ENCODE measurements around the gene ABCG1.
A peak's percentile ranks its signal among the peaks of the same experiment; 100 is the strongest.

The ABCG1 gene

DNA sequence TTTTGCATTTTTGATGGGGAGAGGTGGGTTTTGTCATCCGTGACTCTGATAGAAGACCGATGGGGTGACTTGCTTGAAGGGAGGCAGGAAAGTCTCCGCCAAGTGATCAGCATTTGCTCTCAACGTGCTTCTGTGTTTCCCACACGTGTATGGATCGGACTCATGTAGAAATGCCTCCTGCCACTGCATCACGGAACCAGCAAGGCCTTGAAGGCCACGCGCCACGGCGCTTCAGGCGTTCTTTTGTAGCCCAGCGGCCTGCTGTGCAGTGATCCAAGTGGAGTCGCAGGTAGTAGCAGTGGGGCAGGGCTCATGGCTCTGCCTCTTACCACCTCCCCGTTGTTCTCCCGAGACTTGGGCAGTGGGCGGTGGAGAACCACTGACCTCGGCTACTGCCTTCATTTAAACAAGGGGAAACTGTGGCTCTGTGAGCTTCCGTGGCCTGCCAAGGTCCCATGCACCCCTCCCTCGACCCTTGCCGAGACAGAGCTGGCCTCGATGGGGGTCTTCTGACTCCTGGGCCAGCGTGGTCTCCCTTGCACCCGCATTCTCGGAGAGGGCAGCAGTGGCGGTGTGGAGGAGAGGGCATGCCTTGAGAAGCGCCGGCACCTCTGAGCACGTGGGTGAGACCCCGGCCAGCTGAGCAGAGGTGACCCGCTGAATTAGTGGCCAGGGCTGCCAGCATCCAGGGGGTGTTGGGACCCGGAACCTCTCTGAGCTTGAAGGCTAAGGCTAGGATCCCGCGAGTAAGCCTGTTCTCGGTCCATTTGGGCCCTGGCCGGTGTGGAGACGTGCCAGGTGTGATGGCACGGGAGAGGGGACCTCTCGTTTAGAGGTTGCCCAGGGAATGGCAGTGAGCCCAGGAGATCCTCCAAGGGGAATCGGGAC is 46.1 kb upstream of the ABCG1 start:
- H3K4me3 ChIP-seq (ENCODE audit: low read length): no peak overlapping the region
- H2AFZ ChIP-seq (ENCODE audit: low read length): no peak overlapping the region
- no peak for DNase-seq
- 0 out of 2 replicates have a peak, but pooled peaks cover 3% of the 10 kb centered on the region for H3K9me3 ChIP-seq (replicated peaks; ENCODE audit: insufficient read depth, low read length)
- no peak overlapping the region for H3K9ac ChIP-seq (ENCODE audit: low read length)
- no peaks in the 10 kb centered on the region for H3K79me2 ChIP-seq (ENCODE audit: low read length)
- H3K36me3 ChIP-seq (replicated peaks; ENCODE audit: insufficient read depth, low read length): no peaks in the 10 kb centered on the region
- TF ChIP-seq EZH2phosphoT487 (IDR thresholded peaks at IDR 0.05; ENCODE audit: low read length) (no peak), EZH2 (optimal IDR thresholded peaks at IDR 0.05; ENCODE audit: low read depth, low read length) (no peak)
- TF ChIP-seq, protein P1, sequence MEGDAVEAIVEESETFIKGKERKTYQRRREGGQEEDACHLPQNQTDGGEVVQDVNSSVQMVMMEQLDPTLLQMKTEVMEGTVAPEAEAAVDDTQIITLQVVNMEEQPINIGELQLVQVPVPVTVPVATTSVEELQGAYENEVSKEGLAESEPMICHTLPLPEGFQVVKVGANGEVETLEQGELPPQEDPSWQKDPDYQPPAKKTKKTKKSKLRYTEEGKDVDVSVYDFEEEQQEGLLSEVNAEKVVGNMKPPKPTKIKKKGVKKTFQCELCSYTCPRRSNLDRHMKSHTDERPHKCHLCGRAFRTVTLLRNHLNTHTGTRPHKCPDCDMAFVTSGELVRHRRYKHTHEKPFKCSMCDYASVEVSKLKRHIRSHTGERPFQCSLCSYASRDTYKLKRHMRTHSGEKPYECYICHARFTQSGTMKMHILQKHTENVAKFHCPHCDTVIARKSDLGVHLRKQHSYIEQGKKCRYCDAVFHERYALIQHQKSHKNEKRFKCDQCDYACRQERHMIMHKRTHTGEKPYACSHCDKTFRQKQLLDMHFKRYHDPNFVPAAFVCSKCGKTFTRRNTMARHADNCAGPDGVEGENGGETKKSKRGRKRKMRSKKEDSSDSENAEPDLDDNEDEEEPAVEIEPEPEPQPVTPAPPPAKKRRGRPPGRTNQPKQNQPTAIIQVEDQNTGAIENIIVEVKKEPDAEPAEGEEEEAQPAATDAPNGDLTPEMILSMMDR (IDR thresholded peaks at IDR 0.05; ENCODE audit: low read length): no peak
- H4K20me1 ChIP-seq (ENCODE audit: insufficient read depth, low read length): no peaks in the 10 kb centered on the region
- H3K27me3 ChIP-seq (replicated peaks; ENCODE audit: insufficient read depth, low read length): peaks cover 48% of the 10 kb centered on the region
- no peaks in the 10 kb centered on the region for H3K9me2 ChIP-seq (replicated peaks; ENCODE audit: insufficient read depth, low read length)
- no peak overlapping the region for H3K4me2 ChIP-seq (ENCODE audit: low read depth, low read length)
- no peak overlapping the region for H3K27ac ChIP-seq (ENCODE audit: low read length)
- no peaks in the 10 kb centered on the region for H3K4me1 ChIP-seq (ENCODE audit: low read length)
- no peaks in the 10 kb centered on the region for H3F3A ChIP-seq (ENCODE audit: insufficient read depth, low read length)

GRCh38 chr21:42174173-42174572 is 44.8 kb upstream of the ABCG1 start:
- Histone ChIP-seq H3K27ac (ENCODE audit: low read length) (no peak overlapping the region), H3F3A (ENCODE audit: insufficient read depth, low read length) (no peaks in the 10 kb centered on the region), H3K4me1 (ENCODE audit: low read length) (no peaks in the 10 kb centered on the region), H4K20me1 (ENCODE audit: insufficient read depth, low read length) (no peaks in the 10 kb centered on the region), H3K36me3 (replicated peaks; ENCODE audit: insufficient read depth, low read length) (no peaks in the 10 kb centered on the region), H3K4me2 (ENCODE audit: low read depth, low read length) (peak overlapping the region; percentile 18; the same call in 1 of the 2 replicates), H3K27me3 (replicated peaks; ENCODE audit: insufficient read depth, low read length) (peaks cover 46% of the 10 kb centered on the region), H3K79me2 (ENCODE audit: low read length) (no peaks in the 10 kb centered on the region), H3K4me3 (ENCODE audit: low read length) (no peak overlapping the region), H2AFZ (ENCODE audit: low read length) (peak overlapping the region; percentile 6; the same call in 1 of the 2 replicates), H3K9me3 (replicated peaks; ENCODE audit: insufficient read depth, low read length) (no peaks in the 10 kb centered on the region), H3K9me2 (replicated peaks; ENCODE audit: insufficient read depth, low read length) (no peaks in the 10 kb centered on the region), H3K9ac (ENCODE audit: low read length) (no peak overlapping the region)
- TF ChIP-seq, protein P1 (IDR thresholded peaks at IDR 0.05; ENCODE audit: low read length): no peak
- TF ChIP-seq EZH2 (optimal IDR thresholded peaks at IDR 0.05; ENCODE audit: low read depth, low read length) (no peak), EZH2phosphoT487 (IDR thresholded peaks at IDR 0.05; ENCODE audit: low read length) (no peak)
- peak; percentile 36 for DNase-seq

GRCh38 chr21:42175110-42175710 is 43.7 kb upstream of the ABCG1 start:
- no peaks in the 10 kb centered on the region for H3F3A ChIP-seq (ENCODE audit: insufficient read depth, low read length)
- DNase-seq: no peak
- H3K27me3 ChIP-seq (replicated peaks; ENCODE audit: insufficient read depth, low read length): peaks cover 48% of the 10 kb centered on the region
- H3K4me2 ChIP-seq (ENCODE audit: low read depth, low read length): no peak overlapping the region
- H4K20me1 ChIP-seq (ENCODE audit: insufficient read depth, low read length): no peaks in the 10 kb centered on the region
- H3K4me3 ChIP-seq (ENCODE audit: low read length): no peak overlapping the region
- no peaks in the 10 kb centered on the region for H3K9me3 ChIP-seq (replicated peaks; ENCODE audit: insufficient read depth, low read length)
- no peaks in the 10 kb centered on the region for H3K79me2 ChIP-seq (ENCODE audit: low read length)
- no peaks in the 10 kb centered on the region for H3K9me2 ChIP-seq (replicated peaks; ENCODE audit: insufficient read depth, low read length)
- H3K4me1 ChIP-seq (ENCODE audit: low read length): no peaks in the 10 kb centered on the region
- H2AFZ ChIP-seq (ENCODE audit: low read length): no peak overlapping the region
- TF ChIP-seq EZH2phosphoT487 (IDR thresholded peaks at IDR 0.05; ENCODE audit: low read length) (no peak), EZH2 (optimal IDR thresholded peaks at IDR 0.05; ENCODE audit: low read depth, low read length) (no peak)
- TF ChIP-seq, protein P1 (IDR thresholded peaks at IDR 0.05; ENCODE audit: low read length): no peak
- no peak overlapping the region for H3K27ac ChIP-seq (ENCODE audit: low read length)
- no peak overlapping the region for H3K9ac ChIP-seq (ENCODE audit: low read length)
- H3K36me3 ChIP-seq (replicated peaks; ENCODE audit: insufficient read depth, low read length): no peaks in the 10 kb centered on the region
